Activated naive CD4-positive, alpha-beta T cell treated with Interleukin-2 at 50 U/mL for 16 hours (primary cell): ENCODE data around the gene PKP3.
"Not testable (repeated sequence)": the region's sequence is repeated elsewhere in the genome, so short reads cannot be mapped to it uniquely, and the experiment has no call there.

ENCODE experiments used
- DNase-seq: peaks from one replicate; pipeline ENCODE4 v3.0.0-alpha.2; 2020

Gene PKP3

GRCh38 chr11:413120-414081 is 19.4 kb downstream of the PKP3 start:
- DNase-seq = no peak

GRCh38 chr11:414318-414857 is 20.4 kb downstream of the PKP3 start:
- DNase-seq = no peak

- no peak for DNase-seq
Observed at GRCh38 chr11:415640-416041, 21.6 kb downstream of the PKP3 start.

- no peak for DNase-seq
Observed at GRCh38 chr11:416051-416756, 22.2 kb downstream of the PKP3 start.

GRCh38 chr11:416757-417621 is 23.0 kb downstream of the PKP3 start:
- peak; percentile 47 for DNase-seq

GRCh38 chr11:417652-418342 is 23.8 kb downstream of the PKP3 start:
- DNase-seq = no peak

GRCh38 chr11:418343-419247 is 24.6 kb downstream of the PKP3 start:
- DNase-seq = no peak

- no peak for DNase-seq
Observed at GRCh38 chr11:419248-420005, 25.4 kb downstream of the PKP3 start.

- no peak for DNase-seq
Observed at GRCh38 chr11:420054-420910, 26.3 kb downstream of the PKP3 start.

- DNase-seq = no peak
Observed at GRCh38 chr11:420911-421321, 26.9 kb downstream of the PKP3 start.

- DNase-seq = no peak
Observed at GRCh38 chr11:422249-422656, 28.2 kb downstream of the PKP3 start.

GRCh38 chr11:424232-424631 is 30.2 kb downstream of the PKP3 start:
- no peak for DNase-seq

- not testable (repeated sequence) for DNase-seq
Observed at GRCh38 chr11:424766-425165, 30.8 kb downstream of the PKP3 start.

GRCh38 chr11:425301-425700 is 31.3 kb downstream of the PKP3 start:
- no peak for DNase-seq

- DNase-seq = no peak
Observed at GRCh38 chr11:426851-427250, 32.8 kb downstream of the PKP3 start.

GRCh38 chr11:428295-428694 is 34.3 kb downstream of the PKP3 start:
- no peak for DNase-seq

- no peak for DNase-seq
Observed at GRCh38 chr11:429391-429790, 35.4 kb downstream of the PKP3 start.

- DNase-seq = no peak
Observed at GRCh38 chr11:429931-430456, 36.0 kb downstream of the PKP3 start.

GRCh38 chr11:431921-432320 is 37.9 kb downstream of the PKP3 start:
- DNase-seq = no peak
